ENCODE results near the gene NR2F1-AS1. TPM values are rescaled to one million over a fixed set of nuclear protein-coding genes. Genes with fewer than 3 reads are reported as not detected.
A peak's percentile ranks its signal among the peaks of the same experiment; 100 is the strongest.

Gene NR2F1-AS1
- total RNA-seq, 1 experiment from 2014 or later, result not detected

- no peaks in the 10 kb centered on the region for H3K36me3 ChIP-seq (ENCODE audit: control insufficient read depth, insufficient read depth, low read length)
- Mint-ChIP-seq H3K27me3 (ENCODE audit: insufficient read depth, unreplicated experiment) (peaks cover 29% of the 10 kb centered on the region), H3K27ac (ENCODE audit: unreplicated experiment) (no peak overlapping the region), H3K4me1 (ENCODE audit: low read depth, unreplicated experiment) (peaks cover 8% of the 10 kb centered on the region), H3K9me3 (ENCODE audit: unreplicated experiment) (no peaks in the 10 kb centered on the region), H3K4me3 (ENCODE audit: unreplicated experiment) (no peak overlapping the region), H3K36me3 (ENCODE audit: insufficient read depth, unreplicated experiment) (no peaks in the 10 kb centered on the region)
- H3K27me3 ChIP-seq (replicated peaks; ENCODE audit: control insufficient read depth, insufficient read depth, low read length), result peaks cover 3% of the 10 kb centered on the region; the same call in 1 of the 2 replicates
- CTCF ChIA-PET, result interaction anchor here (1.4 kb wide), 1 partner anchor 192 kb away, joined by 3 read pairs; no protein-coding TSS in a partner anchor
- no peak for DNase-seq
- no peaks in the 10 kb centered on the region for H3K4me1 ChIP-seq
- no peak overlapping the region for H3K4me3 ChIP-seq (ENCODE audit: low read depth, low read length)
- TF ChIP-seq, protein P1, sequence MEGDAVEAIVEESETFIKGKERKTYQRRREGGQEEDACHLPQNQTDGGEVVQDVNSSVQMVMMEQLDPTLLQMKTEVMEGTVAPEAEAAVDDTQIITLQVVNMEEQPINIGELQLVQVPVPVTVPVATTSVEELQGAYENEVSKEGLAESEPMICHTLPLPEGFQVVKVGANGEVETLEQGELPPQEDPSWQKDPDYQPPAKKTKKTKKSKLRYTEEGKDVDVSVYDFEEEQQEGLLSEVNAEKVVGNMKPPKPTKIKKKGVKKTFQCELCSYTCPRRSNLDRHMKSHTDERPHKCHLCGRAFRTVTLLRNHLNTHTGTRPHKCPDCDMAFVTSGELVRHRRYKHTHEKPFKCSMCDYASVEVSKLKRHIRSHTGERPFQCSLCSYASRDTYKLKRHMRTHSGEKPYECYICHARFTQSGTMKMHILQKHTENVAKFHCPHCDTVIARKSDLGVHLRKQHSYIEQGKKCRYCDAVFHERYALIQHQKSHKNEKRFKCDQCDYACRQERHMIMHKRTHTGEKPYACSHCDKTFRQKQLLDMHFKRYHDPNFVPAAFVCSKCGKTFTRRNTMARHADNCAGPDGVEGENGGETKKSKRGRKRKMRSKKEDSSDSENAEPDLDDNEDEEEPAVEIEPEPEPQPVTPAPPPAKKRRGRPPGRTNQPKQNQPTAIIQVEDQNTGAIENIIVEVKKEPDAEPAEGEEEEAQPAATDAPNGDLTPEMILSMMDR (IDR thresholded peaks at IDR 0.05; ENCODE audit: insufficient read depth in 1 of 2, low read depth in 1 of 2, low read length in 1 of 2, severe bottlenecking in 1 of 2, unreplicated experiment in 1 of 2), result no peak
- POLR2A ChIA-PET, result no interaction called here
- no TSS peak for BruUV-seq (replicated peaks)
- H3K9me3 ChIP-seq, result no peaks in the 10 kb centered on the region
- intact Hi-C loops (cut with micrococcal nuclease; ENCODE audit: unreplicated experiment), result loop anchor here (2.0 kb wide), 1 partner anchor 306 kb away; no protein-coding TSS in a partner anchor
These were observed 27.8 kb upstream of the NR2F1-AS1 start for GRCh38 chr5:93608855-93609254.

- H3K4me3 ChIP-seq (ENCODE audit: low read depth, low read length), result no peak overlapping the region
- peaks cover 3% of the 10 kb centered on the region; the same call in 1 of the 2 replicates for H3K27me3 ChIP-seq (replicated peaks; ENCODE audit: control insufficient read depth, insufficient read depth, low read length)
- H3K9me3 ChIP-seq, result no peaks in the 10 kb centered on the region
- Mint-ChIP-seq H3K9me3 (ENCODE audit: unreplicated experiment) (no peaks in the 10 kb centered on the region), H3K27me3 (ENCODE audit: insufficient read depth, unreplicated experiment) (peaks cover 26% of the 10 kb centered on the region), H3K27ac (ENCODE audit: unreplicated experiment) (no peak overlapping the region), H3K36me3 (ENCODE audit: insufficient read depth, unreplicated experiment) (no peaks in the 10 kb centered on the region), H3K4me3 (ENCODE audit: unreplicated experiment) (no peak overlapping the region), H3K4me1 (ENCODE audit: low read depth, unreplicated experiment) (peaks cover 3% of the 10 kb centered on the region)
- CTCF ChIA-PET, result interaction anchor here (1.0 to 1.4 kb wide), 2 partner anchors 194 to 302 kb away, joined by 3 to 11 read pairs; no protein-coding TSS in a partner anchor
- peak in 1 of 2 experiments; percentile 45 for DNase-seq
- no peaks in the 10 kb centered on the region for H3K4me1 ChIP-seq
- TF ChIP-seq, protein P1 (IDR thresholded peaks at IDR 0.05; ENCODE audit: insufficient read depth in 1 of 2, low read depth in 1 of 2, low read length in 1 of 2, severe bottlenecking in 1 of 2, unreplicated experiment in 1 of 2), result peak; percentile 7 to 63
- intact Hi-C loops (cut with micrococcal nuclease; ENCODE audit: unreplicated experiment), result loop anchor here (1.0 to 2.0 kb wide), 3 partner anchors 25 to 307 kb away; partner anchors contain the start of gene NR2F1
- POLR2A ChIA-PET, result no interaction called here
- H3K36me3 ChIP-seq (ENCODE audit: control insufficient read depth, insufficient read depth, low read length), result no peaks in the 10 kb centered on the region
- BruUV-seq (replicated peaks), result no TSS peak
These were observed 26.6 kb upstream of the NR2F1-AS1 start for GRCh38 chr5:93607367-93608258.

GRCh38 chr5:93606382-93606752 lies 25.3 kb upstream of the NR2F1-AS1 start:
- POLR2A ChIA-PET, result no interaction called here
- intact Hi-C loops (cut with micrococcal nuclease; ENCODE audit: unreplicated experiment), result loop anchor here (2.0 kb wide), 1 partner anchor 24 kb away; the partner anchor contains the start of gene NR2F1
- no peaks in the 10 kb centered on the region for H3K4me1 ChIP-seq
- H3K27me3 ChIP-seq (replicated peaks; ENCODE audit: control insufficient read depth, insufficient read depth, low read length), result no peaks in the 10 kb centered on the region
- no peak overlapping the region for H3K4me3 Mint-ChIP-seq (ENCODE audit: unreplicated experiment)
- no peaks in the 10 kb centered on the region for H3K4me1 Mint-ChIP-seq (ENCODE audit: low read depth, unreplicated experiment)
- H3K36me3 ChIP-seq (ENCODE audit: control insufficient read depth, insufficient read depth, low read length), result no peaks in the 10 kb centered on the region
- no peak for DNase-seq
- H3K9me3 Mint-ChIP-seq (ENCODE audit: unreplicated experiment), result no peaks in the 10 kb centered on the region
- CTCF ChIA-PET, result no interaction called here
- H3K36me3 Mint-ChIP-seq (ENCODE audit: insufficient read depth, unreplicated experiment), result no peaks in the 10 kb centered on the region
- TF ChIP-seq, protein P1 (IDR thresholded peaks at IDR 0.05; ENCODE audit: insufficient read depth in 1 of 2, low read depth in 1 of 2, low read length in 1 of 2, severe bottlenecking in 1 of 2, unreplicated experiment in 1 of 2), result no peak
- H3K27ac Mint-ChIP-seq (ENCODE audit: unreplicated experiment), result no peak overlapping the region
- no TSS peak for BruUV-seq (replicated peaks)
- H3K4me3 ChIP-seq (ENCODE audit: low read depth, low read length), result no peak overlapping the region
- H3K9me3 ChIP-seq, result no peaks in the 10 kb centered on the region
- peaks cover 16% of the 10 kb centered on the region for H3K27me3 Mint-ChIP-seq (ENCODE audit: insufficient read depth, unreplicated experiment)

Data from Caco-2 (cell line).